Stimulated activated CD8-positive, alpha-beta memory T cell treated with anti-CD3 and anti-CD28 coated beads, Interleukin-2, amount 100 ng/mL, for 48 hours (primary cell): ENCODE results near the gene PRKAR1B.

Experiments used
- DNase-seq, 2 donors: peaks; one replicate each; pipeline ENCODE4 v3.0.0-alpha.2; 2020; ENCODE audit warnings: low read depth in 2 of 2

Gene PRKAR1B

GRCh38 chr7:739983-740942, 13.2 kb upstream of the PRKAR1B start:
- no peak for DNase-seq

- no peak for DNase-seq
Measured at GRCh38 chr7:739455-739982, 12.4 kb upstream of the PRKAR1B start.

GRCh38 chr7:738723-739454, 11.8 kb upstream of the PRKAR1B start:
- DNase-seq, result no peak

GRCh38 chr7:738241-738640, 11.2 kb upstream of the PRKAR1B start:
- DNase-seq, result no peak

GRCh38 chr7:734808-735207, 7.7 kb upstream of the PRKAR1B start:
- DNase-seq, result no peak

- no peak for DNase-seq
Measured at GRCh38 chr7:734214-734613, 7.1 kb upstream of the PRKAR1B start.

- DNase-seq, result no peak
Measured at GRCh38 chr7:732556-732955, 5.5 kb upstream of the PRKAR1B start.

- DNase-seq, result no peak
Measured at GRCh38 chr7:732094-732541, 5.0 kb upstream of the PRKAR1B start.

GRCh38 chr7:731440-732085, 4.5 kb upstream of the PRKAR1B start:
- DNase-seq, result no peak

- DNase-seq, result no peak
Measured at GRCh38 chr7:730501-731439, 3.7 kb upstream of the PRKAR1B start.

- DNase-seq, result no peak
Measured at GRCh38 chr7:729140-730000, 2.3 kb upstream of the PRKAR1B start.

- DNase-seq, result no peak
Measured at GRCh38 chr7:728602-729001, 1.5 kb upstream of the PRKAR1B start.

- no peak for DNase-seq
Measured at GRCh38 chr7:727806-728460, 852 bp upstream of the PRKAR1B start.

GRCh38 chr7:726854-727103, 302 bp downstream of the PRKAR1B start:
- no peak for DNase-seq

GRCh38 chr7:726084-726853, 812 bp downstream of the PRKAR1B start, which contains the start of gene DNAAF5:
Gene DNAAF5, plus strand, starts transcription at chr7:726699. Its CDS starts 22 bp downstream, at chr7:726721.
- DNase-seq, result peak; percentile 82 to 85

GRCh38 chr7:725223-726005, 1.7 kb downstream of the PRKAR1B start:
- DNase-seq, result no peak

- DNase-seq, result no peak
Measured at GRCh38 chr7:724298-724697, 2.8 kb downstream of the PRKAR1B start.

- DNase-seq, result no peak
Measured at GRCh38 chr7:723541-723940, 3.5 kb downstream of the PRKAR1B start.
